GM12878 (cell line): Measurements from ENCODE around the gene PCDHAC1. TPM values are rescaled to one million over a fixed set of nuclear protein-coding genes. Genes with fewer than 3 reads are reported as not detected.

Experiments used
- CUX1 ChIP-seq: IDR thresholded peaks from 2 replicates; pipeline ENCODE4 v1.6.1; 2012; ENCODE audit warnings: improper control_type of control experiment, low read depth, low read length; ENCODE audit not compliant: insufficient replicate concordance
- ELK1 ChIP-seq: IDR thresholded peaks from 2 replicates; pipeline ENCODE4 v1.6.1; 2012; ENCODE audit warnings: low read depth, low read length, improper control_type of control experiment
- GABPA ChIP-seq: IDR thresholded peaks from 2 replicates; pipeline ENCODE4 v1.6.1; 2014; ENCODE audit warnings: antibody characterized with exemption, low read depth, mild to moderate bottlenecking, inconsistent platforms
- PAX5 ChIP-seq: IDR thresholded peaks from 2 replicates; pipeline ENCODE4 v1.6.1; 2011; ENCODE audit warnings: low read depth, low read length, borderline replicate concordance
- SKIL ChIP-seq: fragments of 450-650 bp; IDR thresholded peaks from 2 replicates; pipeline ENCODE4 v1.6.1; 2017; ENCODE audit warnings: mild to moderate bottlenecking, low read depth, inconsistent platforms; ENCODE audit not compliant: poor library complexity, severe bottlenecking
- SRF ChIP-seq, 2 experiments: IDR thresholded peaks; 2 replicates each; pipeline ENCODE4 v1.6.1; 2011; ENCODE audit warnings: low read depth in 2 of 2, low read length in 2 of 2, mild to moderate bottlenecking in 1 of 2, moderate library complexity in 1 of 2
- WRNIP1 ChIP-seq: IDR thresholded peaks from 2 replicates; pipeline ENCODE4 v1.6.1; 2011; ENCODE audit warnings: low read depth, low read length, improper control_type of control experiment, borderline replicate concordance
- ZNF24 ChIP-seq: fragments of 450-650 bp; IDR thresholded peaks from 2 replicates; pipeline ENCODE4 v1.6.1; 2017; ENCODE audit warnings: antibody characterized with exemption, mild to moderate bottlenecking
- polyA plus RNA-seq, 11 experiments: library from polyadenylated mRNA; depleted of rRNA in 4 of 11; unstranded in 6 of 11; stranded (reverse) in 5 of 11; fragments of >200 nt; fragmentation: Nextera tagmentation in 4 of 11; fragmentation: Illumina TruSeq in 1 of 11; extraction: Ambion mirVana in 4 of 11; extraction: Trizol in 1 of 11; gene quantifications; 1 replicate in 1 of 11; 2 replicates in 10 of 11; pipeline versions ENCODE4 v1.2.1 to v1.2.3, GENCODE V29; 2011 to 2016; ENCODE audit warnings: inconsistent platforms in 2 of 11, missing spikeins in 2 of 11, low read depth in 1 of 11
- total RNA-seq, 4 experiments: library from RNA; depleted of rRNA in 3 of 4; stranded (reverse); fragments of >200 nt in 3 of 4; fragmentation: Illumina TruSeq in 1 of 4; extraction: Trizol in 1 of 4; gene quantifications; 2 replicates each; pipeline versions ENCODE4 v1.2.1 to v1.2.3, GENCODE V29; 2013 to 2021

Gene PCDHAC1
- total and polyA plus RNA-seq, 10 of the 15 experiments (the other 5 are each of a cell fraction or from before 2014, with no cell fraction given) = not detected

GRCh38 chr5:140973550-140973949, 47.5 kb downstream of the PCDHAC1 start (continued):
- TF ChIP-seq GABPA = no peak
- TF ChIP-seq CUX1 = no peak
- no peak for TF ChIP-seq WRNIP1
- TF ChIP-seq SKIL = no peak
- no peak for TF ChIP-seq PAX5
- no peak for TF ChIP-seq ZNF24
- no peak for TF ChIP-seq ELK1
- no peak for TF ChIP-seq SRF (IDR thresholded peaks at IDR 0.05; ENCODE audit: low read depth in 2 of 2, low read length in 2 of 2)
